Right cardiac atrium (tissue), 5 donors: Measurements from ENCODE around the gene HECTD1. TPM values are rescaled to one million over a fixed set of nuclear protein-coding genes. Genes with fewer than 3 reads are reported as not detected.
"Not testable (repeated sequence)": the region's sequence is repeated elsewhere in the genome, so short reads cannot be mapped to it uniquely, and the experiment has no call there.

Source experiments
- ATAC-seq, 2 donors: fragments of 200-7000 bp; cut with Tn5 transposase; one replicate each; pipeline versions ENCODE4 v1.8.0 to v1.9.1; 2020; ENCODE audit warnings: moderate library complexity in 2 of 2, mild to moderate bottlenecking in 1 of 2
- DNase-seq, 3 donors: peaks; one replicate each; pipeline ENCODE4 v3.0.0-alpha.2; 2020
- H3K27ac ChIP-seq: one replicate; pipeline ENCODE4 v1.5.1; 2013; ENCODE audit warnings: mild to moderate bottlenecking, low read length, control low read depth, moderate library complexity
- H3K27me3 ChIP-seq: one replicate; pipeline ENCODE4 v1.6.1; 2013; ENCODE audit not compliant: control insufficient read depth, insufficient read depth
- H3K4me1 ChIP-seq: one replicate; pipeline ENCODE4 v1.6.1; 2013; ENCODE audit warnings: low read length; ENCODE audit not compliant: control insufficient read depth, insufficient read depth
- H3K4me3 ChIP-seq: one replicate; pipeline ENCODE4 v1.5.1; 2013; ENCODE audit warnings: low read length, control low read depth
- H3K9me3 ChIP-seq: one replicate; pipeline ENCODE4 v1.6.1; 2013; ENCODE audit warnings: low read length; ENCODE audit not compliant: control insufficient read depth
- WGBS: extraction: QIAGEN DNeasy Blood & Tissue Kit; methylation state at CpG from one replicate; pipeline ENCODE4 v1.1.7; 2013; 5-methylcytosine and 5-hydroxymethylcytosine counted together
- intact Hi-C, 4 donors: fragments of 100-400 bp; cut with DNase I; formaldehyde crosslinking; loops; one replicate each; pipeline versions ENCODE4 v1.11.0 to v1.14.0; 2022 to 2023
- polyA plus RNA-seq: library from polyadenylated mRNA; stranded (reverse); fragments of 200-250 nt; gene quantifications from one replicate; pipeline ENCODE4 v1.2.3, GENCODE V29; 2013
- total RNA-seq, 4 donors: library from RNA; stranded (reverse); fragmentation: NEBNext Ultra II Directional; extraction: Animal tissue kit (Norgen Biotek cat#: 25700); gene quantifications; one replicate each; pipeline ENCODE4 v1.2.1, GENCODE V29; 2021
- donor health status: healthy with polysubstance abuse.
- donor health status: DM: no; HTN: yes; CAD: no.
- donor health status: DM: no; HTN: no; CAD: no.
- donor health status: DM: no; HTN: yes; CAD: no; lungs with severe emphysema.
- donor health status: DM: yes; HTN: yes; CAD: no.

The HECTD1 gene
- total and polyA plus RNA-seq, 5 donors: 67.3 to 159 (median 130) TPM

GRCh38 chr14:31205681-31206535 is 1.7 kb downstream of the HECTD1 start:
- no peak for DNase-seq
- Histone ChIP-seq H3K9me3 (no peaks in the 10 kb centered on the region), H3K27me3 (no peaks in the 10 kb centered on the region), H3K27ac (no peak overlapping the region), H3K4me1 (no peaks in the 10 kb centered on the region), H3K4me3 (peak overlapping the region; percentile 91)
- WGBS: 6% methylated on average over 9 of the region's 9 CpGs
- ATAC-seq: no peak
- intact Hi-C loops: loop anchor here in 1 of 4 donors (10.0 kb wide), 1 partner anchor 119 kb away; no protein-coding TSS in a partner anchor

GRCh38 chr14:31204593-31205534 is 2.7 kb downstream of the HECTD1 start:
- intact Hi-C loops: loop anchor here in 1 of 4 donors (10.0 kb wide), 1 partner anchor 120 kb away; no protein-coding TSS in a partner anchor
- ATAC-seq (no peak), DNase-seq (no peak)
- Histone ChIP-seq H3K9me3 (no peaks in the 10 kb centered on the region), H3K27ac (no peak overlapping the region), H3K4me3 (no peak overlapping the region), H3K4me1 (no peaks in the 10 kb centered on the region), H3K27me3 (no peaks in the 10 kb centered on the region)
- 29% methylated on average over 3 of the region's 3 CpGs for WGBS

- 96% methylated on average over 11 of the region's 11 CpGs for WGBS
- H3K4me3 ChIP-seq: not testable (repeated sequence)
Observed at GRCh38 chr14:31203899-31204592, 3.5 kb downstream of the HECTD1 start.

GRCh38 chr14:31203414-31203742 is 4.2 kb downstream of the HECTD1 start:
- ATAC-seq (no peak), DNase-seq (no peak)
- intact Hi-C loops: loop anchor here in 1 of 4 donors (10.0 kb wide), 1 partner anchor 121 kb away; no protein-coding TSS in a partner anchor
- Histone ChIP-seq H3K4me1 (peaks cover 1% of the 10 kb centered on the region), H3K9me3 (no peaks in the 10 kb centered on the region), H3K27ac (no peak overlapping the region), H3K4me3 (no peak overlapping the region), H3K27me3 (no peaks in the 10 kb centered on the region)
- 95% methylated on average over 3 of the region's 3 CpGs for WGBS

More at GRCh38 chr14:31203899-31204592, 3.5 kb downstream of the HECTD1 start:
- not testable (repeated sequence) for DNase-seq, ATAC-seq, H3K4me1 ChIP-seq, H3K27ac ChIP-seq, H3K27me3 ChIP-seq, H3K9me3 ChIP-seq
- intact Hi-C loops: loop anchor here in 1 of 4 donors (10.0 kb wide), 1 partner anchor 121 kb away; no protein-coding TSS in a partner anchor

- Histone ChIP-seq H3K27me3 (no peaks in the 10 kb centered on the region), H3K27ac (no peak overlapping the region), H3K4me3 (no peak overlapping the region), H3K9me3 (no peaks in the 10 kb centered on the region), H3K4me1 (peaks cover 3% of the 10 kb centered on the region)
- intact Hi-C loops: loop anchor here in 1 of 4 donors (10.0 kb wide), 1 partner anchor 124 kb away; no protein-coding TSS in a partner anchor
- ATAC-seq (no peak), DNase-seq (no peak)
- 73% methylated on average over 1 of the region's 1 CpG for WGBS
Observed at GRCh38 chr14:31201111-31201510, 6.5 kb downstream of the HECTD1 start.

GRCh38 chr14:31200702-31200990 is 6.9 kb downstream of the HECTD1 start:
- no peaks in the 10 kb centered on the region for H3K27me3 ChIP-seq
- no peak for ATAC-seq
- peaks cover 3% of the 10 kb centered on the region for H3K4me1 ChIP-seq
- DNase-seq: no peak
- no peak overlapping the region for H3K27ac ChIP-seq
- intact Hi-C loops: loop anchor here in 1 of 4 donors (10.0 kb wide), 1 partner anchor 124 kb away; no protein-coding TSS in a partner anchor
- H3K4me3 ChIP-seq: no peak overlapping the region
- 88% methylated on average over 1 of the region's 1 CpG for WGBS
- H3K9me3 ChIP-seq: no peaks in the 10 kb centered on the region

GRCh38 chr14:31197671-31198070 is 9.9 kb downstream of the HECTD1 start:
- ATAC-seq (peak in 1 of 2 donors; percentile 13), DNase-seq (no peak)
- Histone ChIP-seq H3K27me3 (no peaks in the 10 kb centered on the region), H3K4me3 (no peak overlapping the region), H3K4me1 (peaks cover 6% of the 10 kb centered on the region), H3K27ac (no peak overlapping the region), H3K9me3 (no peaks in the 10 kb centered on the region)
- intact Hi-C loops: no loop called here
- WGBS: 95% methylated on average over 1 of the region's 1 CpG

- DNase-seq: no peak
- H3K4me1 ChIP-seq: peaks cover 6% of the 10 kb centered on the region
- H3K4me3 ChIP-seq: no peak overlapping the region
- WGBS: 86% methylated on average over 8 of the region's 8 CpGs
- H3K27ac ChIP-seq: no peak overlapping the region
- no peaks in the 10 kb centered on the region for H3K27me3 ChIP-seq
- H3K9me3 ChIP-seq: no peaks in the 10 kb centered on the region
- ATAC-seq: peak; percentile 27 to 31
- intact Hi-C loops: no loop called here
Observed at GRCh38 chr14:31196839-31197492, 10.6 kb downstream of the HECTD1 start.

GRCh38 chr14:31194661-31195060 is 12.9 kb downstream of the HECTD1 start:
- ATAC-seq: no peak
- intact Hi-C loops: no loop called here
- H3K27ac ChIP-seq: no peak overlapping the region

GRCh38 chr14:31194095-31194494 is 13.5 kb downstream of the HECTD1 start:
- Histone ChIP-seq H3K4me1 (peaks cover 6% of the 10 kb centered on the region), H3K27me3 (no peaks in the 10 kb centered on the region), H3K27ac (no peak overlapping the region), H3K9me3 (no peaks in the 10 kb centered on the region), H3K4me3 (no peak overlapping the region)
- no peak for ATAC-seq
- 92% methylated on average over 3 of the region's 3 CpGs for WGBS
- intact Hi-C loops: no loop called here
- DNase-seq: no peak

More at GRCh38 chr14:31194661-31195060, 12.9 kb downstream of the HECTD1 start:
- no peaks in the 10 kb centered on the region for H3K27me3 ChIP-seq
- H3K9me3 ChIP-seq: no peaks in the 10 kb centered on the region
- peaks cover 6% of the 10 kb centered on the region for H3K4me1 ChIP-seq
- no peak overlapping the region for H3K4me3 ChIP-seq
- DNase-seq: no peak
